Stimulated activated CD4-positive, alpha-beta T cell treated with anti-CD3 and anti-CD28 coated beads, Interleukin-1b, Interleukin-23, amount 100 ng/mL, for 24 hours (primary cell): ENCODE measurements around the gene SELENOS.

ENCODE experiments used
- DNase-seq, 4 experiments: peaks; one replicate each; pipeline ENCODE4 v3.0.0-alpha.2; 2020; ENCODE audit warnings: low read depth in 4 of 4, low spot score in 1 of 4

SELENOS gene

DNA sequence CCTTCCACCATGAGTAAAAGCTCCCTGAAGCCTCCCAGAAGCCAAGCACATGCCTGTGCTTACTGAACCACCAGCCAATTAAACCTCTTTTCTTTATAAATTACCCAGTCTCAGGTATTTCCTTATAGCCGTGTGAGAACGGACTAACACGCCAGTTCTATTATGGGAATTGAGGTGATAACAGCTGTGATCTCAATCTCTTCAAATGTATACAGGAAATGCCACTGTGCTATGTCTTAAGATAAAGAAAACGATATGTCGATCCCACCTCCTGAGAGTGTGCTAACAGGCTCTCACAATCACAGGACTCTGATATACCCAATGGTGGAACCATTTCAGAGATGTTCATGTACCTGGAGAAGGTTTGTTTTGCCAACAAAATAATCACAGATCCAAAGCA lies 51.6 kb downstream of the SELENOS start:
- no peak for DNase-seq
